HG02763 (cell line): ENCODE measurements around the gene CYTH2.

Experiments used
- ATAC-seq: cut with Tn5 transposase; IDR thresholded peaks from one replicate; pipeline ENCODE4 v1.9.1; 2021; ENCODE audit warnings: mild to moderate bottlenecking, moderate library complexity; ENCODE audit not compliant: unreplicated experiment

CYTH2 gene, protein sequence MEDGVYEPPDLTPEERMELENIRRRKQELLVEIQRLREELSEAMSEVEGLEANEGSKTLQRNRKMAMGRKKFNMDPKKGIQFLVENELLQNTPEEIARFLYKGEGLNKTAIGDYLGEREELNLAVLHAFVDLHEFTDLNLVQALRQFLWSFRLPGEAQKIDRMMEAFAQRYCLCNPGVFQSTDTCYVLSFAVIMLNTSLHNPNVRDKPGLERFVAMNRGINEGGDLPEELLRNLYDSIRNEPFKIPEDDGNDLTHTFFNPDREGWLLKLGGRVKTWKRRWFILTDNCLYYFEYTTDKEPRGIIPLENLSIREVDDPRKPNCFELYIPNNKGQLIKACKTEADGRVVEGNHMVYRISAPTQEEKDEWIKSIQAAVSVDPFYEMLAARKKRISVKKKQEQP

DNA sequence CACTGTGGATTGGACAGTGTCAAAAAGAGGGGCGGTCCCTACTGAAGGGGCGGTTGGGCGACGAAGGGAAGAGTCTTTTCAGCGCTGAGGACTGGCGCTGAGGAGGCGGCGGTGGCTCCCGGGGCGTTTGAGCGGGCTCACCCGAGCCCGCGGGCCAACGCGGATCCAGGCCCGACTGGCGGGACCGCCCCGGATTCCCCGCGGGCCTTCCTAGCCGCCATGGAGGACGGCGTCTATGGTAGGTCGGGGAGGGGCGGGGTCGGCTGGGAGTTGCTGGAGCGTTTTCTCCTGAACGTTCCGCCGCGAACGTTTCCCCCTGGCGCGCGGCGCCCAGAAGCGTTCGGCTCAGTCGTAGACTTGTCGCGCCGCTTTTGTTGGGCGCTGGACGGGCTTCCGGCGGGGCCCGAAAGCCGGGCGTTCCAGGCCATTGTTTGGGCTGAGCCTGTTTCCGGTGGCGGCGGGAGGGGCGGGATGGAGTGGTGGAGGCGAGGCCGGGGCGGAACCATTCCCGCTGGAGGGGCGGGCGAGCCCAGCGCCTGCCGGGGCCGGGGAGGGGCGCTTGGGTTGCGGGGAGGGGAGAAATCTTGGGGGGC lies at the start of gene CYTH2:
Gene CYTH2, plus strand, starts transcription at position 81 of the 593 bp plus-strand sequence. Its CDS starts 139 bp downstream, at position 220.
- peak; percentile 23 for ATAC-seq

DNA sequence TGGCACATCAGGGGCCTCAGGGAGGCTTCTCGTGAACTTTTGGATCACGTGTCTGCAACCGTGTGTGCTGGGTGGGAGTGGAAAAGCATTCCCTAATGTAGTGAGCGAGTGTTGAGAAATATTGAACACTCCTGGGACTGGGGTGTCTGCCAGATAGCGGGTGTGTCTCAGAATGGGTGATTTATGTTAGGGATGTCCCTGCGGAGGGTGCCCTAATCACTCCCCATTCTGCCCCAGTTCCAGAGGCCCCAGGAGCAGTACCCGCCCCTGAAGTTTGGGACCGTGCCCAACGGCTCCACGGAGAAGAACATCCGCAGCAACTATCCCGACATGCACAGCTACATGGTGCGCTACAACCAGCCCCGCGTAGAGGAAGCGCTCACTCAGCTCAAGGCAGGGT lies 47.6 kb upstream of the CYTH2 start:
- ATAC-seq: no peak

DNA sequence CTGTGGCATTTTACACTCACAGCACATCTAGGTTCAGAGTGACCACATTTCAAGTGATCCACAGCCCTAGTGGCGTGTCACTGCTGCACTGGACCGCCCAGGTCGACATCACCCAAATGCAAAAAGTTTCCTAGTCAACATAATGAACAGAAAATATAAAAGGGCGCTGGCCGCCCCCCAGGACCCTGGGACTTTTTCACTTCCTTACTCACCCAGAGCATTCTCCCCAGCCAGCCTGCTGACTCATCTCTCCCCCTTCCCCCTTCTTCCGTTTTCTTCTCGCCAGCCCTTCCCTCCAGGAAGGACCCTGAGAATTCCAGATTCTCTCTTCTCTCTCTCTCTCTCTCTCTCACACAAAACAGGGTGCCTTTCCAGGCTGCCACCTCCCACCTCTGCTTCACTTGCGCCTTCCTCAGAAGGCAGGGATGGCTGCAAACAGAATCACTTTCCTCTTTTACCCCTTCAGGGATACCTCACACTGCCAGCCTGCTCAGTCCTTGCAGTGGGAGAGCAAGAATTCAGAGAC lies 44.4 kb upstream of the CYTH2 start:
- no peak for ATAC-seq

DNA sequence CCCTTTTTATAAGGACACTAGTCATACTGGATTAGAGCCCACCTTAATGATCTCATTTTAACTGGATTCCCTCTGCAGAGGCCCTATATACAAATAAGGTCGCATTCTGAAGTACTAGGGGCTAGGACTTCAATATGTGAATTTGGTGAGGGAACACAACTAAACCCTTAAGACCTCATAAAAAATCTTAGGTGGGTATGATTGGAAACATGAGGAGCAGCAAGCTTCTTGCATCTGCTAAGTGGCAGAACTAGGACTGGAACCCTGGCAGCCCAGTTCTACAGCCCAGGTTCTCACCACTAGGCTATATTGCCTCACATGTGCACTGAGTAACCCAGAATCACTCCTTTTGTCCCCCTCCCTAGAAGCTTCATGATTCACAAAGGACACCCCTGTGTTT lies 40.5 kb upstream of the CYTH2 start:
- no peak for ATAC-seq

DNA sequence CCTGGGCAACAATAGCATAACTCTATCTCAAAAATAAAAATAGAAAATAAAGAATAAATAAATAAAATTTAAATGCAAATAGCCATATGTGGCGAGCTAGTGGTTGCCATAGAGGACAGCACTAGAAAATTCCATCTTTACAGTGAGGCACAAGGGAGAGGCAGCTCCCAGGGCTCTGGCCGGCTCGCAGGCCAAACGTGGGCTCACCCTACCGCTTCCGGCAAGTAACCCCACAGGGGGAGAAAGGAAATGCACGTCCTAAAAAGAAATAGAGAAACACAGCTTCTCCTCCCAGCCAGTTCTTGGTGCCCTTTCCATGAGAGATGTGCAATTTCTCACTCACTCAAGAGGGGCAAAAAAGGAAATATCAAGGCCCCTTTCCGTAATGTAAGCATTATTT lies 35.8 kb upstream of the CYTH2 start:
- ATAC-seq: no peak

DNA sequence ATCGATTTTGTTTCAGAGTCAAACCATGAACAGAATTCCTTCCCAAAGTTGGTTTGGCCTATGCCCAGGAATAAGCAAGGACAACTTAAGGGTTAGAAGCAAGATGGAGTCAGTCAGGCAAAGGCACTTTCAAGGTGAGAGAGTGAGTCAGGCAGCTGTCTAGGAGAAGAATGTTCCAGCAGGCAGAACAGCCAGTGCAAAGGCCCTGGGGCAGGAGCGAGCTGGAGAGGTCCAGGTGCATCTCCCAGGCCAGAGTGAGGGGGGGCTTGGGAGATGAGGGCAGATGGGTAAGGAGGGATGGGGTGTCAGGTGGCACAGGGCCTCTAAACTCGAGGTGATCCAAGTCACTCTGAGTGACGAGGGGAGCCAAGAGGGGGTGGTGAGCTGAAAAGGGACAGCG lies 32.6 kb upstream of the CYTH2 start:
- no peak for ATAC-seq

DNA sequence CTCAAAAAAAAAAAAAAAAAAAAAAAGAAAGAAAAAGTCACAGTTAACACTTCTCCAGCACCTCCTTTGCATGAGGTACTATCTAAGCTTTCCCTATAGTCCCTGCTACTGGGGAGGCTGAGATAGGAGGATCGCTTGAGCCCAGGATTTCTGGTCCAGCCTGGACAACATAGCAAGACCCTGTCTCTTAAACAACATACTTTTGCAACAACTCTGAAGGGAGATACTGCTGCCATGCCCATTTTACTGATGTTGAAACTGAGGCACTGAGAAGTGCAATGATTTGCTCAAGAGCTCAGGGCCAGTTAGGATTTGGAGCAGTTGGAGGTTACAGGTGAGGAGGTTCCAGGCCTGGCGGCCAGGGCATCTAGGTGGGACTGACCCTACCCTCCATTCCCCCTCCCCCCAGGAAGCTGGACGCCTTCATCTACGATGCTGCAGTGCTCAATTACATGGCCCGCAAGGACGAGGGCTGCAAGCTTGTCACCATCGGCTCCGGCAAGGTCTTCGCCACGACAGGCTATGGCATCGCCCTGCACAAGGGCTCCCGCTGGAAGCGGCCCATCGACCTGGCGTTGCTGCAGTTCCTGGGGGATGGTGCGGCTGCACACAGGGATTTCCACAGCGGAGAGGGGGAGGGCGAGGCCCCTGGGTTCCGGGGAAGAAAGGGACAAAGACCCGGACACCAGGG lies 27.7 kb upstream of the CYTH2 start:
- ATAC-seq: no peak

DNA sequence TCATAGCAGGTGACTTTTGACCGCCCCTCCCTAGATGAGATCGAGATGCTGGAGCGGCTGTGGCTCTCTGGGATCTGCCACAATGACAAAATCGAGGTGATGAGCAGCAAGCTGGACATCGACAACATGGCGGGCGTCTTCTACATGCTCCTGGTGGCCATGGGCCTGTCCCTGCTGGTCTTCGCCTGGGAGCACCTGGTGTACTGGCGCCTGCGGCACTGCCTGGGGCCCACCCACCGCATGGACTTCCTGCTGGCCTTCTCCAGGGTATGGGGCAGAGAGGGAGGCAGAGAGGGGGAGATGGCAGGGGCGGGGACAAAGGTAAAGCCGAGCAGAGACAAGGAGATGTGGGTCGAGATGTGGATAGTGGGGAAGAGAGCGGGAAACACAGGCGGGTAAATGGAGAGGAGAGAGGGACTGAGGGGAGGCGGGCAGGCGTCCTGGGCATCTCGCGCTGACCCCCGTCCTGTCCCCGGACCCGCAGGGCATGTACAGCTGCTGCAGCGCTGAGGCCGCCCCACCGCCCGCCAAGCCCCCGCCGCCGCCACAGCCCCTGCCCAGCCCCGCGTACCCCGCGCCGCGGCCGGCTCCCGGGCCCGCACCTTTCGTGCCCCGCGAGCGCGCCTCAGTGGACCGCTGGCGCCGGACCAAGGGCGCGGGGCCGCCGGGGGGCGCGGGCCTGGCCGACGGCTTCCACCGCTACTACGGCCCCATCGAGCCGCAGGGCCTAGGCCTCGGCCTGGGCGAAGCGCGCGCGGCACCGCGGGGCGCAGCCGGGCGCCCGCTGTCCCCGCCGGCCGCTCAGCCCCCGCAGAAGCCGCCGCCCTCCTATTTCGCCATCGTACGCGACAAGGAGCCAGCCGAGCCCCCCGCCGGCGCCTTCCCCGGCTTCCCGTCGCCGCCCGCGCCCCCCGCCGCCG lies 26.8 kb upstream of the CYTH2 start:
- ATAC-seq: no peak

DNA sequence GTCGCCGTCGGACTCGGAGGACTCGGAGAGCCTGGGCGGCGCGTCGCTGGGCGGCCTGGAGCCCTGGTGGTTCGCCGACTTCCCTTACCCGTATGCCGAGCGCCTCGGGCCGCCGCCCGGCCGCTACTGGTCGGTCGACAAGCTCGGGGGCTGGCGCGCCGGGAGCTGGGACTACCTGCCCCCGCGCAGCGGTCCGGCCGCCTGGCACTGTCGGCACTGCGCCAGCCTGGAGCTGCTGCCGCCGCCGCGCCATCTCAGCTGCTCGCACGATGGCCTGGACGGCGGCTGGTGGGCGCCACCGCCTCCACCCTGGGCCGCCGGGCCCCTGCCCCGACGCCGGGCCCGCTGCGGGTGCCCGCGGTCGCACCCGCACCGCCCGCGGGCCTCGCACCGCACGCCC lies 25.9 kb upstream of the CYTH2 start:
- no peak for ATAC-seq

DNA sequence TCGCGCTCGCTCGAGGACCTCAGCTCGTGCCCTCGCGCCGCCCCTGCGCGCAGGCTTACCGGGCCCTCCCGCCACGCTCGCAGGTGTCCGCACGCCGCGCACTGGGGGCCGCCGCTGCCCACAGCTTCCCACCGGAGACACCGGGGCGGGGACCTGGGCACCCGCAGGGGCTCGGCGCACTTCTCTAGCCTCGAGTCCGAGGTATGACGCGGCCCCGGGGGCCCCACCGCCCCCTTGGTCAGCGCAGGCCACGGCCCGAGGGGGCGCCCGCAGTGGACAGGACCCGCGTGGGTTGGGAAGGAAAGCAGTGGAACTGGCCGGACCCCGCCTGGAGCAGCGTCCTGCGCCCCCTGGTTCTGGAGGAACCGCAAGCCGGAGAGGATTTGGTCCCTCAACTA lies 25.4 kb upstream of the CYTH2 start:
- ATAC-seq: no peak

DNA sequence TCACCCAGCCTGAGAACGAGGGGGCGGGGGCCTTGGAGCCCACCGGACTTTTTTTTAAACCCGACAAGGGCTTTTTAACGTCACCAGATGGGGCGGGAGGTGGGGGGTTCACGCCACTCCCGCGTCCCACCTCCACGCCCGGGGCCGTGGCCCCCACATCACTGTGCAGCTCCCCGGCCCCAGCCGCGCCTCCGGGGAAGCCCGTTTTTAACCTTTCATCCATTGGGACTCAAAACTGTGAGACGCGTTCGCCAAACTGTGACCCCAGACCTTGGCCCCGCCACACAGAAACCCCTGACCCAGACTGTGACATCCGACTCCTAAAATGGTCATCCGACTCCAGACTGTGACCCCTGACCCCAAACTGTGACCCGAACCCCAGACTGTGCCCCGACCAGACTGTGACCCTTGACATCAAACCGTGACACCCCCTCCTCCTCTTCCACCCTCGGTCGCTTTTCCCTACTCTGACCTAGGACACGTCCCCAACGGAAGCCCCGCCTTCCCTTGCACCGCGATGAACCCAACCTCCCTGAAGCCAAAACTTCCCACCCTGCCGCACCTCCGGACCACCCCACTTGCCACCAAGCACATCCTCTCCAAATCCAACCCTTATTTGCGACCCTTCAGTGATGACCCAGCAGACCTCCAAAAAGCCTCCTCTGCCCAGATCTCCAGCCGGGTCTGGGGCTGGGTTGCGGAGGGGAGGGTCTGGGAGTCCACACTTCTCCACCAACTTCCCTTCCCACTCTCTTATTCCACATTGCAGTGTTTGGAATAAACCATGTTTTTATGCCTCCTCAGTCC lies 24.8 kb upstream of the CYTH2 start:
- no peak for ATAC-seq

DNA sequence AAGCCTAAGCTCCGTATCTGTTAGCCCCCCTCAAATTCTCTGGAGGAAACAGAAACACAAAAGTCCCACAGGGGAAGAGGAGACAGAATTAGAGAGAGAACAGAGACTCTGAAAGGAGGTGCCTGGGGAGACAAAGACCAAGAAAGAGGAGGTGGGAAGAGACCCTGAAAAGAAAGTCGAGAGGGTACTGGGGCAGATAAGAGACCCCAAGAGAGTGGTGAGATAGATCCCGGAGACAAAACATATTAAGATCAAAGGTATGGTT lies 24.3 kb upstream of the CYTH2 start:
- ATAC-seq: no peak

DNA sequence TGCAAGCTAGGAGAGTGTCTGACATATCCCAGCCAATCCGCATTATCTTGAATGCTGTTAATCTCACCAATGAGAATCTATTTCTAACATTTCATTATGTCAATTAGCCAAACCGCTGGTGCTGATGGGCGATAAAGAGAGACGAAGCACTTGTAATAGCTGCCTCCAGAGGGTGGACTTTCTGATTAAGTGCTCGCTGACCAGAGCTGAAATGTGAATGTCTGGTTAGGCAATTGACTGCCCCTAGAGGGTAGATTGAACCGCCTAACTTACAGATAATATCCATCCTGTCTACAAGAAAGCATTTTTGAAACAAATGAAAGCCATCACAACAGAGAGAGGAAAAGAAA lies 23.9 kb upstream of the CYTH2 start:
- ATAC-seq: no peak

DNA sequence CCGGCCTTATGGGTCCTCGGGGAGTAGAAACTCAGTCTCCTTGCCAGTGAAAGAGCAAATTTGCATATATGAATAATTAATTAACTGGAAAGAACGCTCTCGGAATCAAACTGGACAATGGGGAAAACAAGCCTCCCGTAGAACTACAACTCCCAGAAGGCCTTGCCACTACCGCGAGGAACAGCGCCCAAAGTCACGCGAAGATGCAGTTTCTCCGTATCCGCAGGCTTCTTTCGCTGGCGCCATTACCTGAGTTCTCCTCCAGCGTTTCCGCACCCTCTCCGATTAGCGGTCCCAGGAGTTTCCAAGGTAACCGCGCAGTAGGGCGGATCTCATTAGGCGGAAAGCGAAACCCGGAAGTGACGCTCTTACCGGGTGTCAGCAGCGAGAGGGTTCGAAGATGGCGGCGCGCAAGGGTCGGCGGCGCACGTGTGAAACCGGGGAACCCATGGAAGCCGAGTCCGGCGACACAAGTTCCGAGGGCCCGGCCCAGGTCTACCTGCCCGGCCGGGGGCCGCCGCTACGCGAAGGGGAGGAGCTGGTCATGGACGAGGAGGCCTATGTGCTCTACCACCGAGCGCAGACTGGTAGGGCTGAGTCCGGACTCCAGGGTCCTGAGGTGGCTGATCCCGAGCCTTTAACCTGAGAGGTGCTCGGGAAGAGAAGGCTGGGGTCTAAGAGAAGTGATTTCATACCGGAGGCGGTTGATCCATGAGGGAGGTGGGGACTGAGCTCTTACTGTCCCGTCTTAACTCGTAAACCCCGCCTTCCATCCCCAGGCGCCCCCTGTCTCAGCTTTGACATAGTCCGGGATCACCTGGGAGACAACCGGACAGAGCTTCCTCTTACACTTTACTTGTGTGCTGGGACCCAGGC lies 23.3 kb upstream of the CYTH2 start, which contains the start of gene GRWD1:
Gene GRWD1, plus strand, starts transcription at position 378 of the 876 bp plus-strand sequence. Its CDS starts 23 bp downstream, at position 401.
- ATAC-seq: peak; percentile 79

DNA sequence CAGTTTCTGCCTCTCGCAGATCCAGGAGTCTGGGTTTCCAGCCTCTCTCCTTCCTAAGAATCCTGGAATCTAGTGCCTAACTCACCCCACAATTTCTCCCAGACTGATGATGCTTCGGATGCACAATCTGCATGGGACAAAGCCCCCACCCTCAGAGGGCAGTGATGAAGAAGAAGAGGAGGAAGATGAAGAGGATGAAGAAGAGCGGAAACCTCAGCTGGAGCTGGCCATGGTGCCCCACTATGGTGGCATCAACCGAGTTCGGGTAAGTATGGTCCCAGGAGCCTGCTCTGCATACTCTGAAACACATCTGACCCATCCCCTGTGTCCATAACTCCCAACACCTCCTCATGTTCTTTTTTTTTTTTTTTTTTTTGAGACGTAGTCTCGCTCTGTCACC lies 22.6 kb upstream of the CYTH2 start:
- no peak for ATAC-seq

DNA sequence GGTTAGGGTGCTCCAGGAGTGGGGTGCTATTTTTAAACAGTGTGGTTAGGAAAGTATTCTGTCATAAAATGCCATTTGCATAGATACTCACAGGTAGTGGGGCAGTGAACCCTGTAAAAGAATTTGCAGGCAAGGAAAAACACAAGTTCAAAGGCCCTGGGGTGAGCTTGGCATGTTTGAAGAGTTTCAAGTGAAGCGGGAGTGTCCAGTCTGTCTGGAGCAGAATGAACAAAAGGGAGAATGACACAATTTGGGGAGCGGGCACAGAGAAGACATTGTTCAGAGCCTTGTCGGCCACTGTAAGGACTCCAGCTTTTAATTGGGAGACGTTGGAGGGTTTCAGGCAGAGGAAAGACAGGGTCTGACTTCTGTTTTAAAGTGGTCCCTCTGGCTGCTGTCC lies 20.6 kb upstream of the CYTH2 start:
- ATAC-seq: no peak

DNA sequence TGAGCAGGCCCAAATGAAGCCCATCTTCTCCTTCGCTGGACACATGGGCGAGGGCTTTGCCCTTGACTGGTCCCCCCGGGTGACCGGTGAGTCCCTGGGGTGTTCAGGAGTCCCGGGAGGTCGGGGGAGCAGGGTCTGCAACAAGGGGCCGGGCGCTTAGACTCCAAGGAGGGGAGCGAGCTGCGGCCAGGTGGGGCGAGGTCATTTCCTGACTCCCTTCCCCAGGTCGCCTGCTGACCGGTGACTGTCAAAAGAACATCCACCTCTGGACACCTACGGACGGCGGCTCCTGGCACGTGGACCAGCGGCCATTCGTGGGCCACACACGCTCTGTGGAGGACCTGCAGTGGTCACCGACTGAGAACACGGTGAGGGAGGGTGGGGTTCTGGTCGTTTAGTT lies 18.7 kb upstream of the CYTH2 start:
- ATAC-seq: no peak

DNA sequence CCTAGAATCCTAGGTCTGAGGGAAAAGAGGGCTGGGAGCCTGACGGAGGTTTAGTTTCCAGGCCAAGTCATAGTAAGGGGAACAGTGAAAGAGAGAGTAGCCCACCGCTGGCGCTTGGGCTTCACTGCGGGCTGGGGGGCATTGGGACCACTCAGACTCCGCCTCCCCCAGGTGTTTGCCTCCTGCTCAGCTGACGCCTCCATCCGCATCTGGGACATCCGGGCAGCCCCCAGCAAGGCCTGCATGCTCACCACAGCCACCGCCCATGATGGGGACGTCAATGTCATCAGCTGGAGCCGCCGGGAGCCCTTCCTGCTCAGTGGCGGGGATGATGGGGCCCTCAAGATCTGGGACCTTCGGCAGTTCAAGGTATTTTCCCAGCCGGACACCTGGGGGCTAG lies 18.3 kb upstream of the CYTH2 start:
- no peak for ATAC-seq

DNA sequence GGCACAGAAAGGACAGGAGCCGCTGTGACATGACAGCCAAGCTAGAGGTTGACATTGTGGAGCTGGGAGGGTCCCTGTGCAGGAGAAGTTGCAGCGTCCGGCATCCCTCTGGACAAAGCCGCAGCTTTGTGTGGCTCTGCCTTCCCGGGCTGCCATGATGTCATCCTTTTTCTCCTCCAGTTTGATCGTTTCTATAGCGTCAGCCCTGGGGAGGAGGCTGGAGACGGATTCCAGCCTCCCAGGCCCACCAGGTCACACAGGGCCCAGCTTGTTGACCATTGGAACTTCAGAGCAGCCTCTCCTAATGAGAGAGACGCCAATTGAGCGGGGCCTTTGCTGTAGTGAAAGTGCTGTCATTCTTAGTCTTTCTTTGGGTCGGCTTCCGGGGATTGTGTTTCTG lies 17.5 kb upstream of the CYTH2 start:
- ATAC-seq: no peak
